Esophagus muscularis mucosa (tissue), 4 donors: ENCODE results near the gene ATP5F1E. TPM values are rescaled to one million over a fixed set of nuclear protein-coding genes. Genes with fewer than 3 reads are reported as not detected.

Source experiments
- DNase-seq: peaks from one replicate; pipeline ENCODE4 v3.0.0-alpha.2; 2017; ENCODE audit errors: extremely low spot score
- H3K27ac ChIP-seq, 4 donors: fragments of 200-600 bp; sonication (generic); replicated peaks in 1 of 4; 1 replicate in 3 of 4; 2 replicates in 1 of 4; pipeline ENCODE4 v1.5.1; 2016 to 2019; ENCODE audit warnings: mild to moderate bottlenecking in 1 of 4
- H3K27me3 ChIP-seq, 4 donors: fragments of 200-600 bp; sonication (generic); one replicate each; pipeline versions ENCODE4 v1.5.1 to v1.6.0; 2016 to 2019
- H3K36me3 ChIP-seq, 4 donors: fragments of 200-600 bp; sonication (generic); one replicate each; pipeline ENCODE4 v1.5.1; 2016 to 2019
- H3K4me1 ChIP-seq, 4 donors: fragments of 200-600 bp; sonication (generic); one replicate each; pipeline ENCODE4 v1.5.1; 2016 to 2019
- H3K4me3 ChIP-seq, 4 donors: fragments of 200-600 bp; sonication (generic); 1 replicate in 2 of 4; 2 replicates in 2 of 4; pipeline ENCODE4 v1.5.1; 2016 to 2019; ENCODE audit warnings: mild to moderate bottlenecking in 4 of 4, moderate library complexity in 1 of 4
- H3K9me3 ChIP-seq, 4 donors: fragments of 200-600 bp; sonication (generic); 1 replicate in 3 of 4; 2 replicates in 1 of 4; pipeline ENCODE4 v1.5.1; 2016 to 2019
- CTCF ChIP-seq, 3 experiments: fragments of 200-600 bp in 2 of 3; fragments of 450-650 bp in 1 of 3; sonication (generic) in 2 of 3; IDR thresholded peaks; one replicate each; pipeline ENCODE4 v1.5.1; 2017 to 2019; ENCODE audit warnings: antibody characterized with exemption in 3 of 3, mild to moderate bottlenecking in 2 of 3, moderate library complexity in 1 of 3
- EP300 ChIP-seq: sonication (generic); formaldehyde crosslinking; IDR thresholded peaks from one replicate; pipeline ENCODE4 v1.6.1; 2017; ENCODE audit warnings: antibody characterized with exemption
- POLR2A ChIP-seq: fragments of 450-650 bp; IDR thresholded peaks from one replicate; pipeline ENCODE4 v1.6.1; 2017; ENCODE audit warnings: antibody characterized with exemption, moderate library complexity, mild to moderate bottlenecking, low read depth
- POLR2AphosphoS5 ChIP-seq, 2 donors: sonication (generic); formaldehyde crosslinking; IDR thresholded peaks; one replicate each; pipeline ENCODE4 v1.6.1; 2017; ENCODE audit warnings: antibody characterized with exemption in 2 of 2
- WGBS: methylation state at CpG from one replicate; pipeline ENCODE4 v1.1.5; 2018; 5-methylcytosine and 5-hydroxymethylcytosine counted together
- intact Hi-C: fragments of 100-400 bp; cut with DNase I; formaldehyde crosslinking; loops from one replicate; pipeline ENCODE4 v1.15.1; 2023
- total RNA-seq, 4 donors: library from RNA; depleted of rRNA; stranded (reverse); fragments of >200 nt; gene quantifications; one replicate each; pipeline versions ENCODE4 v1.1.0 to v1.2.1, GENCODE V29; 2016

Gene ATP5F1E
- total RNA-seq, 4 donors from 2014 or later = 30.8 to 44.0 (median 37.2) TPM

GRCh38 chr20:59003836-59004492, 28.2 kb downstream of the ATP5F1E start:
- peaks cover 15 to 52% (median 38%) of the 10 kb centered on the region in 4 donors for H3K36me3 ChIP-seq
- H3K27me3 ChIP-seq = no peaks in the 10 kb centered on the region
- DNase-seq = no peak
- intact Hi-C loops = no loop called here
- TF ChIP-seq EP300 = no peak
- TF ChIP-seq POLR2A = no peak
- no peak for TF ChIP-seq POLR2AphosphoS5 (IDR thresholded peaks at IDR 0.05)
- TF ChIP-seq CTCF (IDR thresholded peaks at IDR 0.05) = no peak
- H3K4me1 ChIP-seq = peaks cover 31 to 61% (median 45%) of the 10 kb centered on the region in 4 donors
- WGBS = 80% methylated on average over 15 of the region's 16 CpGs
- H3K4me3 ChIP-seq = peak overlapping the region in 3 of 4 donors; percentile 71 to 91 (median 90)
- peak overlapping the region; percentile 26 to 88 (median 84) for H3K27ac ChIP-seq
- no peaks in the 10 kb centered on the region for H3K9me3 ChIP-seq

- Histone ChIP-seq H3K4me1 (peaks cover 31 to 57% (median 44%) of the 10 kb centered on the region in 4 donors), H3K36me3 (peaks cover 23 to 62% (median 48%) of the 10 kb centered on the region in 4 donors), H3K27ac (no peak overlapping the region), H3K4me3 (no peak overlapping the region), H3K9me3 (no peaks in the 10 kb centered on the region), H3K27me3 (no peaks in the 10 kb centered on the region)
- intact Hi-C loops = no loop called here
- no peak for DNase-seq
- WGBS = 87% methylated on average over 17 of the region's 17 CpGs
- no peak for TF ChIP-seq POLR2A
Observed at GRCh38 chr20:59002874-59003399, 29.2 kb downstream of the ATP5F1E start.

GRCh38 chr20:59002388-59002787, 29.7 kb downstream of the ATP5F1E start:
- no peak for TF ChIP-seq POLR2AphosphoS5 (IDR thresholded peaks at IDR 0.05)
- TF ChIP-seq POLR2A = no peak
- no peak for TF ChIP-seq CTCF (IDR thresholded peaks at IDR 0.05)
- TF ChIP-seq EP300 = no peak
- H3K27ac ChIP-seq = no peak overlapping the region
- 93% methylated on average over 7 of the region's 8 CpGs for WGBS
- peaks cover 28 to 67% (median 53%) of the 10 kb centered on the region in 4 donors for H3K36me3 ChIP-seq
- no peaks in the 10 kb centered on the region for H3K9me3 ChIP-seq
- intact Hi-C loops = no loop called here
- DNase-seq = no peak
- peaks cover 26 to 51% (median 39%) of the 10 kb centered on the region in 4 donors for H3K4me1 ChIP-seq
- no peak overlapping the region for H3K4me3 ChIP-seq
- no peaks in the 10 kb centered on the region for H3K27me3 ChIP-seq

GRCh38 chr20:59001449-59002171, 30.5 kb downstream of the ATP5F1E start:
- peaks cover 25 to 47% (median 36%) of the 10 kb centered on the region in 4 donors for H3K4me1 ChIP-seq
- no peak for DNase-seq
- WGBS = 83% methylated on average over 25 of the region's 27 CpGs
- H3K4me3 ChIP-seq = no peak overlapping the region
- H3K27me3 ChIP-seq = no peaks in the 10 kb centered on the region
- no peak for TF ChIP-seq POLR2AphosphoS5 (IDR thresholded peaks at IDR 0.05)
- TF ChIP-seq CTCF (IDR thresholded peaks at IDR 0.05) = no peak
- TF ChIP-seq POLR2A = no peak
- TF ChIP-seq EP300 = no peak
- H3K9me3 ChIP-seq = no peaks in the 10 kb centered on the region
- H3K36me3 ChIP-seq = peaks cover 36 to 75% (median 61%) of the 10 kb centered on the region in 4 donors
- intact Hi-C loops = no loop called here
- H3K27ac ChIP-seq = no peak overlapping the region

GRCh38 chr20:59001068-59001448, 31.1 kb downstream of the ATP5F1E start:
- no peak overlapping the region for H3K27ac ChIP-seq
- no peaks in the 10 kb centered on the region for H3K9me3 ChIP-seq
- H3K36me3 ChIP-seq = peaks cover 42 to 81% (median 67%) of the 10 kb centered on the region in 4 donors
- intact Hi-C loops = no loop called here
- H3K4me3 ChIP-seq = no peak overlapping the region
- TF ChIP-seq POLR2AphosphoS5 (IDR thresholded peaks at IDR 0.05) (no peak), CTCF (IDR thresholded peaks at IDR 0.05) (no peak)
- DNase-seq = no peak
- 100% methylated on average over 7 of the region's 13 CpGs for WGBS
- no peaks in the 10 kb centered on the region for H3K27me3 ChIP-seq
- H3K4me1 ChIP-seq = peaks cover 20 to 42% (median 30%) of the 10 kb centered on the region in 4 donors
